H9 (cell line): ENCODE results near the gene KLHL12. TPM values are rescaled to one million over a fixed set of nuclear protein-coding genes. Genes with fewer than 3 reads are reported as not detected.

ENCODE experiments used
- DNase-seq: peaks from one replicate; pipeline ENCODE4 v3.0.0-alpha.2; 2017
- H2AFZ ChIP-seq: one replicate; pipeline ENCODE4 v1.6.1; 2013; ENCODE audit warnings: mild to moderate bottlenecking, low read length, control low read depth, moderate library complexity
- H2AK5ac ChIP-seq: 2 replicates; pipeline ENCODE4 v1.6.1; 2013; ENCODE audit warnings: low read length, control low read depth, mixed read lengths; ENCODE audit not compliant: insufficient read length
- H2BK120ac ChIP-seq: one replicate; pipeline ENCODE4 v1.6.1; 2013; ENCODE audit warnings: low read depth, mild to moderate bottlenecking, low read length, control low read depth, inconsistent platforms; ENCODE audit not compliant: poor library complexity, severe bottlenecking
- H2BK12ac ChIP-seq: 2 replicates; pipeline ENCODE4 v1.6.1; 2013; ENCODE audit warnings: low read length, control low read depth, mixed read lengths, low read depth; ENCODE audit not compliant: insufficient read length
- H2BK15ac ChIP-seq: 2 replicates; pipeline ENCODE4 v1.6.1; 2013; ENCODE audit warnings: low read depth, low read length, control low read depth
- H2BK20ac ChIP-seq: one replicate; pipeline ENCODE4 v1.6.1; 2013; ENCODE audit warnings: low read depth, mild to moderate bottlenecking, low read length, control low read depth, inconsistent platforms; ENCODE audit not compliant: poor library complexity, severe bottlenecking
- H2BK5ac ChIP-seq: 2 replicates; pipeline ENCODE4 v1.6.1; 2013; ENCODE audit warnings: low read length, control low read depth, mixed read lengths; ENCODE audit not compliant: insufficient read length
- H3K14ac ChIP-seq: 2 replicates; pipeline ENCODE4 v1.6.1; 2013; ENCODE audit warnings: low read length, control low read depth; ENCODE audit not compliant: insufficient read depth
- H3K18ac ChIP-seq: 2 replicates; pipeline ENCODE4 v1.6.1; 2013; ENCODE audit warnings: low read depth, mild to moderate bottlenecking, mixed read lengths, low read length, control low read depth; ENCODE audit not compliant: insufficient read length
- H3K23ac ChIP-seq: 2 replicates; pipeline ENCODE4 v1.6.1; 2013; ENCODE audit warnings: low read length, control low read depth, mixed read lengths, low read depth; ENCODE audit not compliant: insufficient read length
- H3K23me2 ChIP-seq: 2 replicates; pipeline ENCODE4 v1.6.1; 2013; ENCODE audit warnings: low read depth, mild to moderate bottlenecking, mixed read lengths, low read length, control low read depth; ENCODE audit not compliant: insufficient read length, poor library complexity, severe bottlenecking
- H3K27ac ChIP-seq: 2 replicates; pipeline ENCODE4 v1.5.1; 2013; ENCODE audit warnings: low read length, control low read depth, mixed read lengths, low read depth; ENCODE audit not compliant: insufficient read length
- H3K27me3 ChIP-seq: 2 replicates; pipeline ENCODE4 v1.6.1; 2013; ENCODE audit warnings: low read length, control low read depth, inconsistent platforms; ENCODE audit not compliant: insufficient read depth
- H3K4ac ChIP-seq: 2 replicates; pipeline ENCODE4 v1.6.1; 2013; ENCODE audit warnings: low read depth, mild to moderate bottlenecking, control low read depth, inconsistent platforms, low read length, moderate library complexity
- H3K4me1 ChIP-seq: 2 replicates; pipeline ENCODE4 v1.6.1; 2013; ENCODE audit warnings: low read length, control low read depth, inconsistent platforms; ENCODE audit not compliant: insufficient read depth
- H3K4me2 ChIP-seq: 2 replicates; pipeline ENCODE4 v1.6.1; 2013; ENCODE audit warnings: low read length, control low read depth, mixed read lengths; ENCODE audit not compliant: insufficient read length, insufficient read depth
- H3K56ac ChIP-seq: 2 replicates; pipeline ENCODE4 v1.6.1; 2013; ENCODE audit warnings: low read depth, mild to moderate bottlenecking, mixed read lengths, low read length, control low read depth; ENCODE audit not compliant: insufficient read length
- H3K79me1 ChIP-seq: 2 replicates; pipeline ENCODE4 v1.6.1; 2013; ENCODE audit warnings: low read depth, mild to moderate bottlenecking, moderate library complexity, low read length, control low read depth, inconsistent platforms; ENCODE audit not compliant: insufficient read depth, poor library complexity, severe bottlenecking
- H3K79me2 ChIP-seq: 2 replicates; pipeline ENCODE4 v1.6.1; 2013; ENCODE audit warnings: low read length, control low read depth, inconsistent platforms; ENCODE audit not compliant: insufficient read depth
- H3K9ac ChIP-seq: 2 replicates; pipeline ENCODE4 v1.6.1; 2013; ENCODE audit warnings: low read length, control low read depth, mixed read lengths; ENCODE audit not compliant: insufficient read length; ENCODE audit errors: extremely low read depth
- H3K9me3 ChIP-seq: one replicate; pipeline ENCODE4 v1.6.1; 2013; ENCODE audit warnings: low read depth, low read length, inconsistent platforms; ENCODE audit not compliant: control insufficient read depth
- H3T11ph ChIP-seq: one replicate; pipeline ENCODE4 v1.6.1; 2013; ENCODE audit warnings: mild to moderate bottlenecking, low read length, control low read depth, inconsistent platforms
- H4K20me1 ChIP-seq: one replicate; pipeline ENCODE4 v1.6.1; 2013; ENCODE audit not compliant: control insufficient read depth, insufficient read length, insufficient read depth
- H4K5ac ChIP-seq: 2 replicates; pipeline ENCODE4 v1.6.1; 2013; ENCODE audit warnings: low read depth, mild to moderate bottlenecking, mixed read lengths, low read length, control low read depth; ENCODE audit not compliant: insufficient read length
- H4K8ac ChIP-seq: replicated peaks from 2 replicates; pipeline ENCODE4 v1.6.1; 2013; ENCODE audit warnings: low read length, control low read depth, mixed read lengths, low read depth; ENCODE audit not compliant: insufficient read length
- H4K91ac ChIP-seq: 2 replicates; pipeline ENCODE4 v1.6.1; 2013; ENCODE audit warnings: low read depth, mild to moderate bottlenecking, moderate library complexity, mixed read lengths, low read length, control low read depth; ENCODE audit not compliant: insufficient read length
- H3K27ac Mint-ChIP-seq, 3 experiments: 2 replicates in 2 of 3; 3 replicates in 1 of 3; pipeline ENCODE4 v1.8.0; 2020 to 2021; ENCODE audit warnings: mixed read lengths in 3 of 3, mild to moderate bottlenecking in 1 of 3, moderate library complexity in 1 of 3
- H3K27me3 Mint-ChIP-seq: 2 replicates; pipeline ENCODE4 v1.8.0; 2021; ENCODE audit warnings: low read depth, mild to moderate bottlenecking, moderate library complexity, mixed read lengths
- H3K36me3 Mint-ChIP-seq, 3 experiments: 2 replicates in 2 of 3; 3 replicates in 1 of 3; pipeline ENCODE4 v1.8.0; 2020 to 2021; ENCODE audit warnings: low read depth in 3 of 3, mixed read lengths in 3 of 3; ENCODE audit not compliant: insufficient read depth in 1 of 3
- H3K4me1 Mint-ChIP-seq, 2 experiments: 2 replicates each; pipeline ENCODE4 v1.8.0; 2020; ENCODE audit warnings: mixed read lengths in 2 of 2
- H3K4me3 Mint-ChIP-seq, 2 experiments: 2 replicates in 1 of 2; 3 replicates in 1 of 2; pipeline ENCODE4 v1.8.0; 2020 to 2021; ENCODE audit warnings: mild to moderate bottlenecking in 2 of 2, mixed read lengths in 2 of 2, moderate library complexity in 1 of 2
- H3K9me3 Mint-ChIP-seq, 2 experiments: 2 replicates in 1 of 2; 3 replicates in 1 of 2; pipeline ENCODE4 v1.8.0; 2020; ENCODE audit warnings: mild to moderate bottlenecking in 2 of 2, mixed read lengths in 2 of 2, moderate library complexity in 1 of 2
- WGBS: extraction: QIAGEN DNeasy Blood & Tissue Kit; methylation state at CpG from one replicate; pipeline ENCODE4 v1.1.7; 2013; ENCODE audit warnings: missing lambda C conversion rate, low lambda C conversion rate, mixed read lengths; ENCODE audit not compliant: insufficient read length; ENCODE audit errors: extremely low coverage; 5-methylcytosine and 5-hydroxymethylcytosine counted together
- total RNA-seq: library from RNA; stranded (reverse); gene quantifications from 2 replicates; pipeline ENCODE4 v1.2.1, GENCODE V29; 2021
- TF ChIP-seq, protein P1 (sequence below): fragments of 200-600 bp; sonication (generic); conservative IDR thresholded peaks from 3 replicates; pipeline ENCODE4 v1.8.0; 2021; ENCODE audit warnings: antibody characterized with exemption, mild to moderate bottlenecking

Gene KLHL12
- total RNA-seq, 1 experiment from 2014 or later = 38.4 TPM

- peaks cover 3 to 13% (median 12%) of the 10 kb centered on the region in 3 experiments; a peak in 6 of 7 replicates for H3K36me3 Mint-ChIP-seq
- no CpG with 5 or more reads among the region's 4 CpGs for WGBS
Observed at GRCh38 chr1:202873026-202873425, 54.0 kb downstream of the KLHL12 start.

More at GRCh38 chr1:202873026-202873425, 54.0 kb downstream of the KLHL12 start:
- no peak overlapping the region for H3K18ac ChIP-seq
- TF ChIP-seq, protein P1, sequence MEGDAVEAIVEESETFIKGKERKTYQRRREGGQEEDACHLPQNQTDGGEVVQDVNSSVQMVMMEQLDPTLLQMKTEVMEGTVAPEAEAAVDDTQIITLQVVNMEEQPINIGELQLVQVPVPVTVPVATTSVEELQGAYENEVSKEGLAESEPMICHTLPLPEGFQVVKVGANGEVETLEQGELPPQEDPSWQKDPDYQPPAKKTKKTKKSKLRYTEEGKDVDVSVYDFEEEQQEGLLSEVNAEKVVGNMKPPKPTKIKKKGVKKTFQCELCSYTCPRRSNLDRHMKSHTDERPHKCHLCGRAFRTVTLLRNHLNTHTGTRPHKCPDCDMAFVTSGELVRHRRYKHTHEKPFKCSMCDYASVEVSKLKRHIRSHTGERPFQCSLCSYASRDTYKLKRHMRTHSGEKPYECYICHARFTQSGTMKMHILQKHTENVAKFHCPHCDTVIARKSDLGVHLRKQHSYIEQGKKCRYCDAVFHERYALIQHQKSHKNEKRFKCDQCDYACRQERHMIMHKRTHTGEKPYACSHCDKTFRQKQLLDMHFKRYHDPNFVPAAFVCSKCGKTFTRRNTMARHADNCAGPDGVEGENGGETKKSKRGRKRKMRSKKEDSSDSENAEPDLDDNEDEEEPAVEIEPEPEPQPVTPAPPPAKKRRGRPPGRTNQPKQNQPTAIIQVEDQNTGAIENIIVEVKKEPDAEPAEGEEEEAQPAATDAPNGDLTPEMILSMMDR = no peak
- no peaks in the 10 kb centered on the region for H3K23me2 ChIP-seq
- peaks cover 2% of the 10 kb centered on the region for H3K79me1 ChIP-seq
- Mint-ChIP-seq H3K9me3 (no peaks in the 10 kb centered on the region; a peak in 1 of 5 replicates), H3K4me3 (no peak overlapping the region), H3K4me1 (no peaks in the 10 kb centered on the region), H3K27me3 (no peaks in the 10 kb centered on the region), H3K27ac (no peak overlapping the region)
- no peak for DNase-seq
- H2AFZ ChIP-seq = no peak overlapping the region
- H3K9me3 ChIP-seq = no peaks in the 10 kb centered on the region
- no peak overlapping the region for H4K91ac ChIP-seq
- H3K4me2 ChIP-seq = no peak overlapping the region
- no peaks in the 10 kb centered on the region for H3K79me2 ChIP-seq
- H3T11ph ChIP-seq = no peak overlapping the region
- H4K5ac ChIP-seq = no peak overlapping the region
- H3K9ac ChIP-seq = no peak overlapping the region
- H3K56ac ChIP-seq = no peak overlapping the region
- H2BK12ac ChIP-seq = no peak overlapping the region
- H3K23ac ChIP-seq = no peak overlapping the region
- H2AK5ac ChIP-seq = no peak overlapping the region
- no peak overlapping the region for H2BK120ac ChIP-seq
- H3K27me3 ChIP-seq = no peaks in the 10 kb centered on the region
- no peaks in the 10 kb centered on the region for H3K4me1 ChIP-seq
- H3K14ac ChIP-seq = no peak overlapping the region
- no peaks in the 10 kb centered on the region for H4K20me1 ChIP-seq
- H2BK5ac ChIP-seq = no peak overlapping the region
- H3K4ac ChIP-seq = no peak overlapping the region
- H2BK15ac ChIP-seq = no peak overlapping the region
- no peak overlapping the region for H3K27ac ChIP-seq
- H2BK20ac ChIP-seq = no peak overlapping the region
- H4K8ac ChIP-seq = no peak overlapping the region
